ENCODE results near the gene BLVRA. TPM values are rescaled to one million over a fixed set of nuclear protein-coding genes. Genes with fewer than 3 reads are reported as not detected.

Gene BLVRA
- total and polyA plus RNA-seq, 7 donors, result 22.9 to 105 (median 60.4) TPM

DNA sequence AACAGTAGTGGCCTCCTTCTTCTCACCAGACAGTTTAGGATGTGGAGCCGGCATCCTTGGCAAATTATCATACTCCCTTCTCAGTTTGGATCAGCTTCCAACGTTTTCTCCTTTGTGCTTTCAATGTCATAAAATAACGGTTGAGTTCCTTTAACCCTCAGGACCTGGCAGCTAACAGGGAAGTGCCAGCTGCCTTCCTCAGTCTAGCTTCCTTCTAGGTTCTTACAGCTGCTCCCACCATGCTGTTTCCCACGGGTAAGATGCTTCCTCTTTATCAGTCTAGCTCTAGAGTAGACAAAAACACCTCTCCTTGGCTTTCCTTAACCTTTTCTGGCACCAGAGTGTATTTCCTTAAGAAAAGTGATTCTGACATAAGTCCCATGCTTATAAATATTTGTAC is 33.2 kb downstream of the BLVRA start:
- Histone ChIP-seq H3K4me1 (peaks cover 0 to 39% (median 19%) of the 10 kb centered on the region in 4 donors), H3K27me3 (no peaks in the 10 kb centered on the region), H3K4me3 (no peak overlapping the region), H3K27ac (peak overlapping the region in 3 of 4 donors; percentile 38 to 60 (median 48)), H3K36me3 (peaks cover 0 to 56% (median 17%) of the 10 kb centered on the region in 4 donors), H3K9me3 (no peaks in the 10 kb centered on the region)
- TF ChIP-seq POLR2AphosphoS5 (IDR thresholded peaks at IDR 0.05), result no peak
- no peak for TF ChIP-seq CTCF (IDR thresholded peaks at IDR 0.05)
- no peak for TF ChIP-seq EP300 (IDR thresholded peaks at IDR 0.05)
- no peak for TF ChIP-seq POLR2A (IDR thresholded peaks at IDR 0.05)
- intact Hi-C loops (cut with DNase I), result no loop called here
- no peak for DNase-seq
- WGBS, 2 donors, result 9 to 30% methylated on average over 4 of the region's 4 CpGs

GRCh38 chr7:43792471-43793150 is 34.1 kb downstream of the BLVRA start:
- H3K36me3 ChIP-seq, result peaks cover 0 to 65% (median 17%) of the 10 kb centered on the region in 4 donors
- TF ChIP-seq EP300 (IDR thresholded peaks at IDR 0.05) (no peak), POLR2AphosphoS5 (IDR thresholded peaks at IDR 0.05) (peak in 2 of 4 donors; percentile 11 to 41)
- H3K9me3 ChIP-seq, result no peaks in the 10 kb centered on the region
- peak overlapping the region in 3 of 4 donors; percentile 38 to 60 (median 48) for H3K27ac ChIP-seq
- intact Hi-C loops (cut with DNase I), result no loop called here
- no peak overlapping the region for H3K4me3 ChIP-seq
- peaks cover 0 to 31% (median 14%) of the 10 kb centered on the region in 4 donors for H3K4me1 ChIP-seq
- WGBS, 2 donors, result 76 to 89% methylated on average over 6 of the region's 6 CpGs
- no peak for DNase-seq
- H3K27me3 ChIP-seq, result no peaks in the 10 kb centered on the region

GRCh38 chr7:43799605-43800004 is 41.1 kb downstream of the BLVRA start:
- intact Hi-C loops (cut with DNase I), result no loop called here
- H3K36me3 ChIP-seq, result peaks cover 14 to 68% (median 31%) of the 10 kb centered on the region in 4 donors
- 75 to 89% methylated on average over 4 of the region's 4 CpGs for WGBS, 2 donors

DNA sequence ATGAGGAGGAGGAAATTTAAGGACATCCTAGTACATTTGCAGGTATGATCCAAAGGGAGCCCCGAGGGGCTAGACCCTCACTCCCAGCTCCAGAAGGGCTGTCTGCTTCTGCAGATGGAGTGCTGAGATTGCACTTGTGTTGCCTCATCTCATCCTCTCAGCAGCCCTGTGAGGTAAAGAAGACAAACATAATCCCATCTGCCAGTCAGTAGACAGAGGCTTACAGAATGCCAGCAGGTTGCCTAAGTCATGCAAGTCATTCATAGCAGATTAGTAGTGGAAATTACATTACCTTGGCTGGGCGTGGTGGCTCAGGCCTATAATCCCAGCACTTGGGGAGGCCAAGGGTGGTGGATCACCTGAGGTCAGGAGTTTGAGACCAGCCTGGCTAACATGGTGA is 45.4 kb downstream of the BLVRA start:
- no peaks in the 10 kb centered on the region for H3K27me3 ChIP-seq
- H3K9me3 ChIP-seq, result no peaks in the 10 kb centered on the region
- H3K4me3 ChIP-seq, result no peak overlapping the region
- DNase-seq, result no peak
- WGBS, 2 donors, result 81 to 92% methylated on average over 2 of the region's 2 CpGs
- H3K4me1 ChIP-seq, result no peaks in the 10 kb centered on the region
- TF ChIP-seq CTCF (IDR thresholded peaks at IDR 0.05) (no peak), EP300 (IDR thresholded peaks at IDR 0.05) (no peak), POLR2A (IDR thresholded peaks at IDR 0.05) (no peak), POLR2AphosphoS5 (IDR thresholded peaks at IDR 0.05) (no peak)
- peaks cover 14 to 90% (median 49%) of the 10 kb centered on the region in 4 donors for H3K36me3 ChIP-seq
- intact Hi-C loops (cut with DNase I), result no loop called here
- H3K27ac ChIP-seq, result no peak overlapping the region

More at GRCh38 chr7:43799605-43800004, 41.1 kb downstream of the BLVRA start:
- H3K4me1 ChIP-seq, result no peaks in the 10 kb centered on the region
- no peak overlapping the region for H3K27ac ChIP-seq
- H3K4me3 ChIP-seq, result no peak overlapping the region
- no peaks in the 10 kb centered on the region for H3K27me3 ChIP-seq
- no peaks in the 10 kb centered on the region for H3K9me3 ChIP-seq
- no peak for DNase-seq
- no peak for TF ChIP-seq EP300 (IDR thresholded peaks at IDR 0.05)
- no peak for TF ChIP-seq POLR2AphosphoS5 (IDR thresholded peaks at IDR 0.05)
- no peak for TF ChIP-seq POLR2A (IDR thresholded peaks at IDR 0.05)
- no peak for TF ChIP-seq CTCF (IDR thresholded peaks at IDR 0.05)

GRCh38 chr7:43808410-43808809 is 49.9 kb downstream of the BLVRA start:
- intact Hi-C loops (cut with DNase I), result no loop called here
- WGBS, 2 donors, result 86 to 87% methylated on average over 11 of the region's 11 CpGs

More at GRCh38 chr7:43808410-43808809, 49.9 kb downstream of the BLVRA start:
- Histone ChIP-seq H3K9me3 (no peaks in the 10 kb centered on the region), H3K27ac (no peak overlapping the region), H3K36me3 (peaks cover 6 to 51% (median 31%) of the 10 kb centered on the region in 4 donors), H3K27me3 (peaks cover 0 to 2% (median 0%) of the 10 kb centered on the region in 3 donors), H3K4me3 (no peak overlapping the region), H3K4me1 (no peaks in the 10 kb centered on the region)
- no peak for TF ChIP-seq POLR2AphosphoS5 (IDR thresholded peaks at IDR 0.05)
- no peak for TF ChIP-seq POLR2A (IDR thresholded peaks at IDR 0.05)
- no peak for TF ChIP-seq EP300 (IDR thresholded peaks at IDR 0.05)
- TF ChIP-seq CTCF (IDR thresholded peaks at IDR 0.05), result no peak
- no peak for DNase-seq
